Measurements from ENCODE around the gene SMS.

DNA sequence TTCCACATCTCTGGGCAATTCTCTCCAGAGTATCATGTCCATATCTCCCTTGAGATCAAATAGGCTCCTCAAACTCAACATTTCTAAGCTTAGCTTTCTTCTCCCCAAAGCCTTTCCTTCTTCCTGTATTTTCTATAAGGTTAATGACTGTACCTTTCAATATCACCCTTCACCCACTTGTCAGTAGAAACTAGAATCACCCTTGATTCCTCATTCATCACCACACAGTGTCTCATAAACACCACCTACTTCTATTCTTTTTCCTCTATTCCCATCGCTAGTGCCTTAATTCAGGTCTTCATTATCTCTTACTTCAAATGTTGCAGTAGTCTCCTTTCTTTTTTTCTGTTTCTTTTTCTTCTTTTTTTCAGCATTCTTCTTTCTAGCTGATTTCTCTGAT is 28.3 kb upstream of the SMS start:
- no peak for TF ChIP-seq POLR2A (IDR thresholded peaks at IDR 0.05)
- TF ChIP-seq, protein P1, sequence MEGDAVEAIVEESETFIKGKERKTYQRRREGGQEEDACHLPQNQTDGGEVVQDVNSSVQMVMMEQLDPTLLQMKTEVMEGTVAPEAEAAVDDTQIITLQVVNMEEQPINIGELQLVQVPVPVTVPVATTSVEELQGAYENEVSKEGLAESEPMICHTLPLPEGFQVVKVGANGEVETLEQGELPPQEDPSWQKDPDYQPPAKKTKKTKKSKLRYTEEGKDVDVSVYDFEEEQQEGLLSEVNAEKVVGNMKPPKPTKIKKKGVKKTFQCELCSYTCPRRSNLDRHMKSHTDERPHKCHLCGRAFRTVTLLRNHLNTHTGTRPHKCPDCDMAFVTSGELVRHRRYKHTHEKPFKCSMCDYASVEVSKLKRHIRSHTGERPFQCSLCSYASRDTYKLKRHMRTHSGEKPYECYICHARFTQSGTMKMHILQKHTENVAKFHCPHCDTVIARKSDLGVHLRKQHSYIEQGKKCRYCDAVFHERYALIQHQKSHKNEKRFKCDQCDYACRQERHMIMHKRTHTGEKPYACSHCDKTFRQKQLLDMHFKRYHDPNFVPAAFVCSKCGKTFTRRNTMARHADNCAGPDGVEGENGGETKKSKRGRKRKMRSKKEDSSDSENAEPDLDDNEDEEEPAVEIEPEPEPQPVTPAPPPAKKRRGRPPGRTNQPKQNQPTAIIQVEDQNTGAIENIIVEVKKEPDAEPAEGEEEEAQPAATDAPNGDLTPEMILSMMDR (IDR thresholded peaks at IDR 0.05), result no peak

Data from breast epithelium (tissue), 3 donors.